ENCODE data around the gene VPS37B.
"Not testable (repeated sequence)": the region's sequence is repeated elsewhere in the genome, so short reads cannot be mapped to it uniquely, and the experiment has no call there.

The VPS37B gene

DNA sequence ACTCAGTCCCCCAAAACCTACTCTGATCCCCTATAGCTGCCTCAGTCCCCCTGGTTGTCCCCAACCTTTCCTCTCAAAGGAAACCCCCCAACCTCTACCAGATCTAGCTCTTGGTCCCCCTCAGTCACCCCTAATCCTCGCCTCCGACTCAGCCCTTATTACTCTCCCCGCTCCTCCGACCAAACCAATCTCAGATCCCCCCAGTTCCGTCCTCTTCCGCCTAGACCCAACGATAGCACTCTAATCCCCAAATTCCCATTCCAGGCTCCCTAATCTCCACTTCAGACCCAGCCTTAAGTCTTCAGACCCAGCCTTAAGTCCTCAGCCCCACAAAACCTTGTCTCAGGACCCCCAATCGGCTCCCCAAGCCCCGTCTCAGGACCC is 612 bp downstream of the VPS37B start:
- in situ Hi-C loops (cut with MboI; ENCODE audit: low pct_unique_long_range_greater_than_20kb, low sequenced_read_pairs, unreplicated experiment), result no loop called here
- no peak for DNase-seq (ENCODE audit: low spot score)
- TF ChIP-seq, protein P1, sequence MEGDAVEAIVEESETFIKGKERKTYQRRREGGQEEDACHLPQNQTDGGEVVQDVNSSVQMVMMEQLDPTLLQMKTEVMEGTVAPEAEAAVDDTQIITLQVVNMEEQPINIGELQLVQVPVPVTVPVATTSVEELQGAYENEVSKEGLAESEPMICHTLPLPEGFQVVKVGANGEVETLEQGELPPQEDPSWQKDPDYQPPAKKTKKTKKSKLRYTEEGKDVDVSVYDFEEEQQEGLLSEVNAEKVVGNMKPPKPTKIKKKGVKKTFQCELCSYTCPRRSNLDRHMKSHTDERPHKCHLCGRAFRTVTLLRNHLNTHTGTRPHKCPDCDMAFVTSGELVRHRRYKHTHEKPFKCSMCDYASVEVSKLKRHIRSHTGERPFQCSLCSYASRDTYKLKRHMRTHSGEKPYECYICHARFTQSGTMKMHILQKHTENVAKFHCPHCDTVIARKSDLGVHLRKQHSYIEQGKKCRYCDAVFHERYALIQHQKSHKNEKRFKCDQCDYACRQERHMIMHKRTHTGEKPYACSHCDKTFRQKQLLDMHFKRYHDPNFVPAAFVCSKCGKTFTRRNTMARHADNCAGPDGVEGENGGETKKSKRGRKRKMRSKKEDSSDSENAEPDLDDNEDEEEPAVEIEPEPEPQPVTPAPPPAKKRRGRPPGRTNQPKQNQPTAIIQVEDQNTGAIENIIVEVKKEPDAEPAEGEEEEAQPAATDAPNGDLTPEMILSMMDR (IDR thresholded peaks at IDR 0.05; ENCODE audit: extremely low read depth, insufficient read depth, missing control alignments), result no peak

DNA sequence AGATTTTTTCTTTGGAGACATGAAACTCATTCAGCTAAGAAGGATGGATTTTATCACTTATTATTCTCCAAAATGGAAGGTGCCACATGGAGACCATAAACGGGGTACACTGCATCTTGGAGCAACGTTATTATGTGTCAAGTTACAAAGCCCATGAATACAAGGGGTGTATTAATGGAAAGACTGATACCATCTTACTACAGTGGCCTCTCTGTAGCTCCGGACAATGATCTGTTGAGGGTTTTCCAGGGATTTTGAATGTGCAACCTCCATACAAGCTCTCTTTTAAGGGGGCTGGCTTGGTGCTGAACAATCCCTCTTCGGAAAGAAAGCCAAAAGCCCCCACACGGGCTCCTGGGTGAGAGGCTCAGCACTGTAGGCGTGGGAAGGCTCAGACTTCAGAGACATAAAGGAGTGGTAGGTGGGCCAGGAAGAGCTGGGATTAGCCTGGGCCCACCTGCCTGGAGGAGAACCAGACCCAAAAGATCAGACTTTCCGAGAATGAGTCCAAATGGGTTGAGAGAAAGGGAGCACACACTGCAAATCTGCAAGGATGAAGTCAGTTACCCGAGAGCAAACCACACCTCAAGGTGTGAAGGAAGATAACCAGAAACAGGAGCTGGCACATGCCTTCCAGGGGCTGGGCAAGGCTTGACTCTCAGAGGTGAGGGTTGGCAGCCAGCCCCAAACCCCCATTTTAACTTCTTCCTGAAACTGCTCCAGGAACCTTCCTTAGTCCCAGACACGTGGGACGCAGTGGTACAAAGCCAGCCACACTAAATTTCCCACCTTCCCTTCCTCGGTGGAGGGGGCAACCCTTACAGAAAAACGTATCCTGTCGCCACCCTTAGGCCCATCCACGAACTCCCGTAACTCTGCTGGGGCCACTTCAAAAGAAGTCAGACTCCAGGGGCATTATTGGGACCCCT is 1.5 kb downstream of the VPS37B start:
- TF ChIP-seq, protein P1 (IDR thresholded peaks at IDR 0.05; ENCODE audit: extremely low read depth, insufficient read depth, missing control alignments), result no peak
- in situ Hi-C loops (cut with MboI; ENCODE audit: low pct_unique_long_range_greater_than_20kb, low sequenced_read_pairs, unreplicated experiment), result no loop called here
- DNase-seq (ENCODE audit: low spot score), result no peak

DNA sequence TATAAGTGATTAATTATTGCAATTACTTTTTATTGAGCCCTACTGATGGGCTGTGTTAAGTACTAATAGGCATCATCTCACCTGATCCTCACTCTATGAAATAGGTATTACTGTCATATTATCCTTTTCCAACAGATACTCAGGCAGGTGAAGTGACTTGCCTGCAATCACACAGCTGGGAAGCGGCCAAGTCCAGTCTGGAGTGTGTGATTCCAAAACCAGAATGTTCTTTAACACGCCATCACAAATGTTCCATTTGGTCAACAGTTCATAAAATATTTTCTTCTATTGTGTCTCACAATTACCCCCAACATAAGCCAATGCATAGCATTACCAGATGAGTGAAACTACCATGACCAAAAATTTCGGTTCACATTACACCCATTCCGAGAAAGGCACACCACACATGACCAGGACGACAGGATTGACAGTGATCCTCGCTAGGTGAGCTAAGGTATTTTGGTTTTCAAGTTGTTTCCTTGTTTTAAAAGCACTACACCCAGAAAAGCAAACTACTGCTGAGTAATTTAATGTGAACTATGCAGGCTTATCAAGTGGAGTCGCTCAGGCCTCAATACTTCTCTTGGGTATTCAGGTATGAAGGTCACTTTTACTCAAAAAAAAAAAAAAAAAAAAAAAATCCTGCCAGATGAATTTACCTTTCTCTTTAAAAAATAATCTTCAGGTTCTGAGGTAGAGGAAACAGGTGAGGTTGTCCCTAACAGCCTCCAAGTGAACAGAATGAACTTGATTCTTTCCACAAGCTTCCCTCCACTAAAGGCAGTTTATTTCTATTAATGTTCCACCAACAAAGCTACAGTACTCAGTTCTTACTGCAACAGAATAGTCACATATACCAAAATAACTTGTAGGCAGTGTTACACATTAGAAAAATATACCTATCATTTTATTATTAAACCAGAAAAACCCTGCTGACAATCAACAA is 2.4 kb downstream of the VPS37B start:
- DNase-seq (ENCODE audit: low spot score), result no peak
- TF ChIP-seq, protein P1 (IDR thresholded peaks at IDR 0.05; ENCODE audit: extremely low read depth, insufficient read depth, missing control alignments), result no peak
- in situ Hi-C loops (cut with MboI; ENCODE audit: low pct_unique_long_range_greater_than_20kb, low sequenced_read_pairs, unreplicated experiment), result no loop called here

DNA sequence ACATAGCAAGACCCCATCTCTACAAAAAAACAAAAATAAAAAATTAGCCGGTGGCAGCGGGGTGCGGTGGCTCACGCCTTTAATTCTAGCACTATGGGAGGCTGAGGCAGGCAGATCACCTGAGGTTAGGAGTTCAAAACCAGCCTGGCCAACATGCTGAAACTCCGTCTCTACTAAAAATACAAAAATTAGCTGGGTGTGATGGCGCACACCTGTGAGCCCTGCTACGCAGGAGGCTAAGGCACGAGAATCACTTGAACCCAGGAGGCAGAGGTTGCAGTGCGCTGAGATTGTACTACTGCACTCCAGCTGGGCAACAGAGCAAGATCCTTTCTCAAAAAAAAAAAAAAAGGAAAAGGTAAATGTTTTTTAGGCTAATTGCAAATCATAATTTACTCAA is 3.2 kb downstream of the VPS37B start:
- DNase-seq (ENCODE audit: low spot score); in situ Hi-C loops (cut with MboI; ENCODE audit: low pct_unique_long_range_greater_than_20kb, low sequenced_read_pairs, unreplicated experiment): not testable (repeated sequence)

DNA sequence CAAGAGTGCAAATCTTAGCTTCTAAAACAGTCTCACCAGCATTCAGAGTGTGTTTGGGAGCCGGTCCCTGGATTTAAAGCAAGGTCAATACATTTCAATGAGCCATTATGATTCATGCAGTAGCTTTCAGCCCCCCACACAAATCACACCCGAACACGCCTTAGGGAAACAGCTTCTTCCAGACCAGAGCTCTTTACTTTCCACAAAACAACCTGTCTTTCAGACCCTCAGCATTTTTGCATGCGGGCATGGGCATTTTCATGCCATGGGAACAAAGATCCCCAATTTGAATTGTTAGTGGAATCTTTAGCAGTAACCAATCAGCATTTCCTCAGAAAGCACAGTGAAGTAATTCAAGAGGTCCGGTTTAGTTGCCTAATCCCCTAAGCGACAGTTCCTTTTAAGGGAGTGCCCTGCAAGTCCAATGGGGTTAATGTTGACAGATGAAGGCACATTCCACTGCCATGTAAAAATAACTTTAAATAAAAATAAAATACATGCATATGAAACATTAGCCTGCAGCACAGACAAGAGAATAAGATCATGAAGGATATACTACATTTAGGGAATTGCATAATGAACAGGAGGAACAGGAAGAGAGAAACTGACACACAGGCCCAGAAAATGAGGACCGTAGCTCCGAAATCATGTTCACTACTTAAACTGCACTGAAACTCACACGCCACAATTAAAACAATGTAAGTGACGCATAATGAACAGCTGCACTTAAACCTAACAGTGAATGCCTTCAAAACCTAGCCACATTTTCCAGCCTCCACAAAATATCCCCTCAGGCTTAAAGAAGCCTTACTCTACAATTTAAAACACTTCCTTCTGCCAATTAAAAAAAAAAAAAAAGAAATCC is 4.0 kb downstream of the VPS37B start:
- TF ChIP-seq, protein P1 (IDR thresholded peaks at IDR 0.05; ENCODE audit: extremely low read depth, insufficient read depth, missing control alignments), result no peak
- in situ Hi-C loops (cut with MboI; ENCODE audit: low pct_unique_long_range_greater_than_20kb, low sequenced_read_pairs, unreplicated experiment), result no loop called here
- no peak for DNase-seq (ENCODE audit: low spot score)

DNA sequence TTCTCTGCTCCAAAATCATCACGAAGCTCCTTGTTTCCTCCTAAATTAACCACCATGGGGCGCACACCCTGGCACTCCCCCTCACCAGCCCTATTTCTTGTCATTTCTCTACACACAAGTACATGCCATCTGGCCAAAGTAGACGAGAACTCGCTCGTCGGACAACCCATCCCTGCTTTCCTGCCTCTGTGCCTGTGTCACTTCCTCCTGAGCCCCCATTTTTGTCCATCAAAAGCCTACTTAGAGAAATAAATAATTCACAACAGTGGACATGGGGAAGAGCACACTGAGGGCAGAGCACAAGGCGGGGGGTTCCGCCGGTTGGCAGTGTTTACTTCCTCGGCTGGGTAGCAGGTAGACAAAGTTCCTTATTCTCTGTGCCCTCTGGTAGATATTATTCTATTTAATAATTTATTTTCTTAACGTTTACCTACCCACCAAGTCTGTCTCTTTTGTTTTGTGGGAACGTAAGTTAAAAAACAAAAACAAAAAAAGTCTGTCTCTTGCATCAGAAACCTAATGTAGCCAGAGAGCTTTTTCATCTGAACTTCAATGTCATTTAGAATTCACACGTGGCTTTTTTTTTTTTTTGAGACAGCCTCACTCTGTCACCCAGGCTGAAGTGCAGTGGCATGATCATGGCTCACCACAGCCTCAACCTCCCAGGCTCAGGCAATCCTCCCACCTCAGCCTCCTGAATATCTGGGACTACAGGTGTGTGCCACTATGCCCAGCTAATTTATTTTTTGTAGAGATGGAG is 6.0 kb downstream of the VPS37B start:
- in situ Hi-C loops (cut with MboI; ENCODE audit: low pct_unique_long_range_greater_than_20kb, low sequenced_read_pairs, unreplicated experiment), result no loop called here
- no peak for DNase-seq (ENCODE audit: low spot score)

More for the DNA sequence above, 6.0 kb downstream of the VPS37B start:
- TF ChIP-seq, protein P1 (IDR thresholded peaks at IDR 0.05; ENCODE audit: extremely low read depth, insufficient read depth, missing control alignments), result no peak
